ENCODE data around the gene GET4.

- TF ChIP-seq, protein P1, sequence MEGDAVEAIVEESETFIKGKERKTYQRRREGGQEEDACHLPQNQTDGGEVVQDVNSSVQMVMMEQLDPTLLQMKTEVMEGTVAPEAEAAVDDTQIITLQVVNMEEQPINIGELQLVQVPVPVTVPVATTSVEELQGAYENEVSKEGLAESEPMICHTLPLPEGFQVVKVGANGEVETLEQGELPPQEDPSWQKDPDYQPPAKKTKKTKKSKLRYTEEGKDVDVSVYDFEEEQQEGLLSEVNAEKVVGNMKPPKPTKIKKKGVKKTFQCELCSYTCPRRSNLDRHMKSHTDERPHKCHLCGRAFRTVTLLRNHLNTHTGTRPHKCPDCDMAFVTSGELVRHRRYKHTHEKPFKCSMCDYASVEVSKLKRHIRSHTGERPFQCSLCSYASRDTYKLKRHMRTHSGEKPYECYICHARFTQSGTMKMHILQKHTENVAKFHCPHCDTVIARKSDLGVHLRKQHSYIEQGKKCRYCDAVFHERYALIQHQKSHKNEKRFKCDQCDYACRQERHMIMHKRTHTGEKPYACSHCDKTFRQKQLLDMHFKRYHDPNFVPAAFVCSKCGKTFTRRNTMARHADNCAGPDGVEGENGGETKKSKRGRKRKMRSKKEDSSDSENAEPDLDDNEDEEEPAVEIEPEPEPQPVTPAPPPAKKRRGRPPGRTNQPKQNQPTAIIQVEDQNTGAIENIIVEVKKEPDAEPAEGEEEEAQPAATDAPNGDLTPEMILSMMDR (IDR thresholded peaks at IDR 0.05; ENCODE audit: low read length): no peak
- no peak for TF ChIP-seq EZH2 (IDR thresholded peaks at IDR 0.05; ENCODE audit: borderline replicate concordance, low read length)
Measured at GRCh38 chr7:880450-880849, 4.1 kb downstream of the GET4 start.

Measured in OCI-LY1 (cell line).